GM19351 (cell line): ENCODE data around the gene CLNK.

ENCODE experiments used
- ATAC-seq: cut with Tn5 transposase; IDR thresholded peaks from one replicate; pipeline ENCODE4 v1.9.1; 2021; ENCODE audit warnings: mild to moderate bottlenecking, moderate library complexity; ENCODE audit not compliant: unreplicated experiment

CLNK gene

GRCh38 chr4:10684631-10685030 lies at the start of gene CLNK:
CLNK (minus strand) TSS chr4:10684768; CDS start chr4:10667869, 16,899 bp downstream.
- peak; percentile 85 for ATAC-seq

GRCh38 chr4:10733481-10734062 lies 49.0 kb upstream of the CLNK start:
- no peak for ATAC-seq

- no peak for ATAC-seq
Measured at GRCh38 chr4:10732914-10733415, 48.4 kb upstream of the CLNK start.

GRCh38 chr4:10732235-10732913 lies 47.8 kb upstream of the CLNK start:
- ATAC-seq = no peak

GRCh38 chr4:10731690-10732089 lies 47.1 kb upstream of the CLNK start:
- no peak for ATAC-seq

GRCh38 chr4:10731162-10731561 lies 46.6 kb upstream of the CLNK start:
- ATAC-seq = no peak

- ATAC-seq = peak; percentile 67
Measured at GRCh38 chr4:10730590-10730989, 46.0 kb upstream of the CLNK start.

- ATAC-seq = peak; percentile 39
Measured at GRCh38 chr4:10730019-10730418, 45.5 kb upstream of the CLNK start.

GRCh38 chr4:10729366-10729765 lies 44.8 kb upstream of the CLNK start:
- ATAC-seq = no peak

- no peak for ATAC-seq
Measured at GRCh38 chr4:10728016-10728415, 43.4 kb upstream of the CLNK start.

- no peak for ATAC-seq
Measured at GRCh38 chr4:10727140-10727880, 42.7 kb upstream of the CLNK start.

GRCh38 chr4:10722957-10723356 lies 38.4 kb upstream of the CLNK start:
- ATAC-seq = peak; percentile 90

- ATAC-seq = no peak
Measured at GRCh38 chr4:10721616-10722015, 37.0 kb upstream of the CLNK start.

GRCh38 chr4:10716163-10716562 lies 31.6 kb upstream of the CLNK start:
- ATAC-seq = no peak

GRCh38 chr4:10715696-10716095 lies 31.1 kb upstream of the CLNK start:
- ATAC-seq = no peak

GRCh38 chr4:10715135-10715534 lies 30.6 kb upstream of the CLNK start:
- no peak for ATAC-seq

- no peak for ATAC-seq
Measured at GRCh38 chr4:10713591-10713990, 29.0 kb upstream of the CLNK start.

GRCh38 chr4:10706236-10706635 lies 21.7 kb upstream of the CLNK start:
- ATAC-seq = no peak

- no peak for ATAC-seq
Measured at GRCh38 chr4:10704430-10704810, 19.9 kb upstream of the CLNK start.

GRCh38 chr4:10703766-10704429 lies 19.3 kb upstream of the CLNK start:
- no peak for ATAC-seq

GRCh38 chr4:10703156-10703555 lies 18.6 kb upstream of the CLNK start:
- no peak for ATAC-seq
